A172 (cell line): ENCODE data around the gene PTPRM. TPM values are rescaled to one million over a fixed set of nuclear protein-coding genes. Genes with fewer than 3 reads are reported as not detected.
A peak's percentile ranks its signal among the peaks of the same experiment; 100 is the strongest.

Source experiments
- DNase-seq: peaks from one replicate; pipeline ENCODE4 v3.0.0-alpha.2; 2015; ENCODE audit warnings: low spot score
- total RNA-seq: library from RNA; depleted of rRNA; stranded (reverse); fragments of >200 nt; shearing (Covaris generic); gene quantifications from 2 replicates; pipeline ENCODE4 v1.2.3, GENCODE V29; 2014

Gene PTPRM
- total RNA-seq, 1 experiment from 2014 or later = 26.4 TPM

DNA sequence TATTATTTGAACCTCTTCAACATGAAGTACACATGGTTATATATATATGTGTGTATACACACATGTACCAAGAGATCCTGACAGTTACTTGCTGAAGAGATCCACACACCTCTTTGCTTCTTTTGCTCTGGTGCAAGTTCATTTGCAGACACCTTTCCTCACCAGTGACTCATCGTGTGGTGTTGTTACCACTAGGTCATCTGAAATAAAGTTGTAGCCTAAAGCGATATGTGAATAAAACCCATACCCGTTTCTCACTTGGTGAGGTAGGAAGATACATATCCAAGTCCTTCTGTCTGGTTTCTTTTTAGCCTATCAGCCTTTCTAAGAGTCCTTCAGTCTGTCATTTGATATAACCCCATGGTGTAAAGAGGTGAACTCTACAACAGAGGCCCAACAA is 662.7 kb downstream of the PTPRM start:
- DNase-seq = no peak

- DNase-seq = no peak
Observed at GRCh38 chr18:8231316-8231715, 664.2 kb downstream of the PTPRM start.

- DNase-seq = no peak
Observed at GRCh38 chr18:8232791-8233190, 665.7 kb downstream of the PTPRM start.

- DNase-seq = no peak
Observed at GRCh38 chr18:8235894-8236293, 668.8 kb downstream of the PTPRM start.

DNA sequence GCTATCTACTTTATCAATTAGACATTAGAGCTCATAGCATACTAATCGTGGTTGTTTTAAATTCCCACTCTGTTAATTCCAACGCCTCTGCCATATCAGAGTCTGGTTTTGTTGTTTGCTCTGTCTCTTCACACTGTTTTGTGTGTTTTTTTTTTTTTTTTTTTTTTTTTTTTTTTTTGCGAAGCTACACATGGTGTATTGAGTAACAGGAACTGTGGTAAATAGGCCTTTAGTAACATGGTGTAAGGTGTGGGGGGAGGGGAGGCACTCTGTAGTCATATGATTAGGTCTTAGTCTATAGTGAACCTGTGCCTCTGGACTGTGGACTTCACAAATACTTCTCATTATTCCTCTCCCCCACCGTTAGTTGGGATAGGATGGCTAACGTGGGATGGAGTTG is 671.4 kb downstream of the PTPRM start:
- no peak for DNase-seq

DNA sequence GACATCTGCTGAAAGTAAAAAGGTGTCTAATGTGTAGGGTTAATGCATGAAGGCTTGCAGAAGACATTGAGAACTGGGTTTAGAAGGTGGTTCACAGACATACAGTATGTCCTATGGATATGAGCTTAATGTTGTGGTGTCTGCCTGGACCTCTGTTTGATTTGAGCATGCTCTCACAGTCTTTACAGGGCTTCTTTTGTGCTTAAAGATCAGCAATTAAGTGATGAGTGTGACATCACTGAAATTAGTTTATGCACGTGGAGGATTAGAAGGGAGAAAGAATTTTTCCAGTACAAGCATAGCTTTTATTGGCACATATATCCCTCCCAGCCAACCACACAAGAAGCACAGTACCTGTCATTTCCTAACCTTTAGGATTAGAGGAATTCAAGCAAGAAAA is 674.6 kb downstream of the PTPRM start:
- DNase-seq = no peak

GRCh38 chr18:8242151-8242696 is 675.1 kb downstream of the PTPRM start:
- DNase-seq = no peak

DNA sequence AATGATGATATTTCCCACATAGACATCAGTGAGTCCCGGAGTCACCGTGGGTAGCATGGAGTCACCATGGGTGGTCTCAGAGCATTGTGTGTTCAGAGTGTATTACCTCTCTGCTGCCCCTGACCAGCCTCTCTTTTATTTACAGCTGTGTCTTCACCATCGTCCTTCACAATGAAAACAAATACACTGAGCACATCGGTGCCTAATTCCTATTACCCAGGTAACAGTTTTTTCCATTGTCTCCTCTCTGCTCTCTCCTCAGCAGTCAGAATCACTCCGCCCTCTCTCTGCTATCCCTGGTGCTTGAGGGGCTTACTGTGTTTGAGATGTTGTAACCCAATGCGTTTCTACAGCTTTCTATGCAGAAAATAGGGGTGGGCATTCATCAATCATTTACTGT is 680.6 kb downstream of the PTPRM start:
- DNase-seq = no peak

DNA sequence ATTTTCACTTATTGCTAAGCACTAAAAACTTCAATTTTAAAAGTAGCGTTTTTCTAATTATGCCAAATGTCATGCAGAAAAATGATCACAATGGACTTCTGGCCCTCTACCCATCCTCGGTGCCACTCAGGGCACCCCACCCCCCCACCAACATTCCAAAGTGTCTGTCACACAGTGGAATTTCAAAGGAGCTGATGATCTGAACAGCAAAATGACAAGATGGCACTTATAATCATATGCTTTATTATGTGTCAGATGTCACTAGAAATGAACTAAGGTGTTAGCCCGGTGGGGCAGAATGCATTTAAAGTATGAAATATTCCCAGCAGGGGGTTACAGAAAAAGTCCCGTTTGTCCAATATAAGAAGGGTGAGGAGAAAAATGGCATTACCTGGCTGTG is 681.5 kb downstream of the PTPRM start:
- DNase-seq = no peak

GRCh38 chr18:8249811-8250210 is 682.7 kb downstream of the PTPRM start:
- no peak for DNase-seq

GRCh38 chr18:8252371-8252770 is 685.3 kb downstream of the PTPRM start:
- no peak for DNase-seq

GRCh38 chr18:8253944-8254343 is 686.8 kb downstream of the PTPRM start:
- DNase-seq = no peak

- DNase-seq = no peak
Observed at GRCh38 chr18:8254654-8255053, 687.5 kb downstream of the PTPRM start.

DNA sequence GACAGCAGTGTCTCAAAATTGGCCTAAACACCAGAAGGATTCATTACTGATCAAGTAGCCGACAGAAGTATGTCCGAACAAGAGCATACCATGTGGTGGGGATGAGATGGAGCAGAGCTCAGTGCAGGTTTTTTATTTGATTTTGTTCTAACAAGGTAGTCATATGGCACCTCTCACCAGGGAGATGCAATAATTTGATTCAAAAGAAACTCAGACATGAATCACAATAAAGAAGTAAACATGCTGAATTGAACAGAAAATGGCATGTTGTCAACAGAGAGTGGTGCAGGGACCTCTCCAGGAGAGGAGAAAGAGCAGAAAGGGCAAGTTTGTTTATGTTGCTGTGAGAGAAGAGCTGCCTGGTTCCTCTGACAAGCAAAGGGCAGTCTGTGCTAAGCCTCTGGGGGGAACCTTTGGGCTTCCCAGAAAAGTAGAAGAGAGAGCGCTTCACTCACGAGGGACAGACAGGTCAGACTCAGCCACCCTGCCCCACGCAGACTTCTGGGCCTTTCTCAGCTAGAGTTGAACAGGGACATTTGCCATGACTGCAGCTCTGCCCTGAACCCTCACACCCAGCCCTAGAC is 690.8 kb downstream of the PTPRM start:
- no peak for DNase-seq

- DNase-seq = peak; percentile 54
Observed at GRCh38 chr18:8260319-8260718, 693.2 kb downstream of the PTPRM start.

GRCh38 chr18:8260827-8261226 is 693.7 kb downstream of the PTPRM start:
- DNase-seq = no peak

DNA sequence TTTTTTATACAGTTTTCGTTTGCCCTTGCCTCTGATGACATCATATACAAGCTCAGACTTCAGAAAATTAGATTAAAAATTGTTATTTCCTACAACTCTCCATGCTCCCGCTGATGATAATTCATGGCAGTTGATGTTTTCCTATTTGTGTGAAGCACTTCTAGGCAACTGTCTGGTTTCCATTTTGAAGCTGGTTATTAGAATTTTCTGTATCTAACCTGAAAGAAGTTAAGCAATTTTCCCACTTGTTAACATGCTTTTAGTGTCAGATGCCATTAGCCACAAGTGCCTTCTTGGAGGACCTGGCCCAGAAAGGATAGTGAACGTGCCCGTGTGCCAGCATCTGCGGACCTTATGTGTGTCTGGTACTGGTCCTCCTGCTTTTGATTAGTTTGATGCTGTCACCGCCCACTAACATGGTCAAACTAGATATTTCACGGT is 694.6 kb downstream of the PTPRM start:
- no peak for DNase-seq

GRCh38 chr18:8262221-8262620 is 695.1 kb downstream of the PTPRM start:
- no peak for DNase-seq

DNA sequence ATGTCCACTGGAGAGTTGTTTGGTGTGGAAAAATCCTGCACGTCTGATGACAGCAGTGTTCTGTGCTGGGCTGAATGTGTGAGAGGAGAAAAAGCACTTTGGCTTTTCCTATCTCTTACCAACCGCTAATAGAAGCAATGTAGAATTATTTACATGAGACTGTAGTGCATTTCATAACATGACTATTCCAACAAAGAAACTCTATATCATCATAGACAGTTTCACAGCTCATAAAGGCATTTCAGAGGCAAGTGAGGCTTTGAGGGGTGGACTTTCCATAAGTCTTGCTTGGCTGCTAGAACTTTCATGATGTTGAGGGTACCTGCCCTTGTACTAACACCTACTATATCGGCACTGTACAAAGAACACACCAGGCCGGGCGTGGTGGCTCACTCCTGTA is 697.0 kb downstream of the PTPRM start:
- no peak for DNase-seq

DNA sequence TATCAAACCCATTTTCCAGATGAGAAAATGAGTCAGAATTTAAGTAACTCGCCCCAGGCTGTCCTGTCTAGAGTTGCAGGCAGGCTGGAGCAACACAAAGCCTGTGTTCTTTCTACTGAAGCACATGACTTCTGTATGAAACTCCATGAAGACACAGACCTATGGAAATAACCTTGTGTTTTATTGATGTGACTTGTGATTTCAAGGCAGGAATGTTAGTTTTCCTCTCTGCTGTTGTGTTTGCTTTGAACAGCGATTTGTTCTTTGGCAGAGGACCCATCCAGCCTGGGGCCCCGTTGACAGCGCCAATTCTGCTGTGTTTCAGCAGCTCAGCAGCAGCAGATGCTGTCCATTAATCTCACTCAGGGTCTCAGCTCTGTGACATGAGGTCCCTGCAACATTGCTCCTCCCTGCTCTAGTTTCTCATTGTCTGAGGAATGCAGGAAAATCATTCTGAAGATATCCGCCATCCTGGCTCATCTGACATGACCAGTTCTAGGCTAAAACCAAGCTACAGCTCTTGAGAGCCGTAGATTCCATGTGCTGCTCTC is 697.8 kb downstream of the PTPRM start:
- no peak for DNase-seq

- DNase-seq = no peak
Observed at GRCh38 chr18:8272254-8272653, 705.1 kb downstream of the PTPRM start.

GRCh38 chr18:8274370-8274769 is 707.3 kb downstream of the PTPRM start:
- no peak for DNase-seq

DNA sequence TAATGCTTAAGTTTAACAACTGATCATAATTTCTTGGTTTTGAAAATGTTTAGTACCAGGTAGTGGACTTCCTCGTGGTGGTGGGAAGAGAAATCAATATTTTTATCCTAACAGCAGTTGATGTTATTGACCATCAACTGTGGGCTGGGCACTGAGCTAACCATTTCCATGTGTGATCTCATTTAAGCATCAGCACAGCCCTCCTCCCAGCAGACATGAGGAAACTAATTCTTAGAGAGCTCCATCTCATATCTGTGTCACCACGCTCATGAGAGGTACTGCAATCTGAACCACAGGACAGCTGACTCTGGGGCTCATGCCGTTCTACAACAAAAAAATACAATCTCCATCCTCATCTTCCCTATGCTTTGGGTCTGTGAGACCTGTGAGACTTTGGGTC is 709.3 kb downstream of the PTPRM start:
- no peak for DNase-seq

DNA sequence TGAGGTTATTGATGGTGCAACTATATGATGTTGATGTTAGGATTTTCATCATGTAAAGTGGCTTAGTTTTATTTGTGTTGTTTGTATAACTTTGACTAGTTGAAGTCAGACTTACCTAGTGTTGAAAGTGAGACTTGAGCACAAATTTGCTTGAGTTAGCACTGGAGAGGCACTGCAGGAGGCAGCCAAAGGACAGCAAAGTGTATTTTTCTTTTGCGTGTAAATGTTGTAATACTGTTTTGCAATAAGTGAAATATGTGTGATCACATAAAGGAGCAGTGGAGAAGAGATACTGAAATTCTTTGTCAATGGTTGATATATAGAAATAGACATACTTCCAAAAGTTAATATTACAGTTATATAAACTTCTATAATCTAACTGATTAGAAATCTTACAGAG is 710.2 kb downstream of the PTPRM start:
- no peak for DNase-seq
